ENCODE results near the gene NAGPA.

NAGPA gene

DNA sequence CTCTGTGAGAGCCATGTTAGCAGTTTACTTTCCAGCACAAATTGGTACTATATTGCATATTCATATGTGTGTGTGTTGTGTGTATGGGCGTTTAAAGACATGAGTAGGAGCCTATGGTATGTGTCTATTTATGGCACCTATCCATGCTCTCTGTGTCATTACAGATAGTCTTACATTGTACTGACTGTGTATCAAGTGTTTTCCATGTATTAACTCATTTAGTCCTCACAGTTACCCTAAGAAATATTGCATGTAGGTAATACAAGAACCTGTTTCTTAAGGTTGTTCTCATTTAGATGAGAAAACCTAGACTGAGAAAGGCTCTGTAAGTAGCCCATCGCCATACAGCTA, 39.5 kb upstream of the NAGPA start:
- TF ChIP-seq RAD21 (IDR thresholded peaks at IDR 0.05; ENCODE audit: low read depth): no peak
- TF ChIP-seq TCF12 (IDR thresholded peaks at IDR 0.05; ENCODE audit: low read depth): no peak
- TF ChIP-seq, protein P1, sequence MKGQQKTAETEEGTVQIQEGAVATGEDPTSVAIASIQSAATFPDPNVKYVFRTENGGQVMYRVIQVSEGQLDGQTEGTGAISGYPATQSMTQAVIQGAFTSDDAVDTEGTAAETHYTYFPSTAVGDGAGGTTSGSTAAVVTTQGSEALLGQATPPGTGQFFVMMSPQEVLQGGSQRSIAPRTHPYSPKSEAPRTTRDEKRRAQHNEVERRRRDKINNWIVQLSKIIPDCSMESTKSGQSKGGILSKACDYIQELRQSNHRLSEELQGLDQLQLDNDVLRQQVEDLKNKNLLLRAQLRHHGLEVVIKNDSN (IDR thresholded peaks at IDR 0.05): no peak
- TF ChIP-seq, protein P2, sequence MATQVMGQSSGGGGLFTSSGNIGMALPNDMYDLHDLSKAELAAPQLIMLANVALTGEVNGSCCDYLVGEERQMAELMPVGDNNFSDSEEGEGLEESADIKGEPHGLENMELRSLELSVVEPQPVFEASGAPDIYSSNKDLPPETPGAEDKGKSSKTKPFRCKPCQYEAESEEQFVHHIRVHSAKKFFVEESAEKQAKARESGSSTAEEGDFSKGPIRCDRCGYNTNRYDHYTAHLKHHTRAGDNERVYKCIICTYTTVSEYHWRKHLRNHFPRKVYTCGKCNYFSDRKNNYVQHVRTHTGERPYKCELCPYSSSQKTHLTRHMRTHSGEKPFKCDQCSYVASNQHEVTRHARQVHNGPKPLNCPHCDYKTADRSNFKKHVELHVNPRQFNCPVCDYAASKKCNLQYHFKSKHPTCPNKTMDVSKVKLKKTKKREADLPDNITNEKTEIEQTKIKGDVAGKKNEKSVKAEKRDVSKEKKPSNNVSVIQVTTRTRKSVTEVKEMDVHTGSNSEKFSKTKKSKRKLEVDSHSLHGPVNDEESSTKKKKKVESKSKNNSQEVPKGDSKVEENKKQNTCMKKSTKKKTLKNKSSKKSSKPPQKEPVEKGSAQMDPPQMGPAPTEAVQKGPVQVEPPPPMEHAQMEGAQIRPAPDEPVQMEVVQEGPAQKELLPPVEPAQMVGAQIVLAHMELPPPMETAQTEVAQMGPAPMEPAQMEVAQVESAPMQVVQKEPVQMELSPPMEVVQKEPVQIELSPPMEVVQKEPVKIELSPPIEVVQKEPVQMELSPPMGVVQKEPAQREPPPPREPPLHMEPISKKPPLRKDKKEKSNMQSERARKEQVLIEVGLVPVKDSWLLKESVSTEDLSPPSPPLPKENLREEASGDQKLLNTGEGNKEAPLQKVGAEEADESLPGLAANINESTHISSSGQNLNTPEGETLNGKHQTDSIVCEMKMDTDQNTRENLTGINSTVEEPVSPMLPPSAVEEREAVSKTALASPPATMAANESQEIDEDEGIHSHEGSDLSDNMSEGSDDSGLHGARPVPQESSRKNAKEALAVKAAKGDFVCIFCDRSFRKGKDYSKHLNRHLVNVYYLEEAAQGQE (IDR thresholded peaks at IDR 0.05; ENCODE audit: low read depth): no peak
- no peak for TF ChIP-seq ZBTB7A (IDR thresholded peaks at IDR 0.05; ENCODE audit: low read depth)
- no peak for TF ChIP-seq FOXM1 (IDR thresholded peaks at IDR 0.05; ENCODE audit: borderline replicate concordance, low read depth)
- no peak for TF ChIP-seq YY1 (IDR thresholded peaks at IDR 0.05; ENCODE audit: low read depth)
- no peak for TF ChIP-seq TAF1 (IDR thresholded peaks at IDR 0.05; ENCODE audit: low read depth)
- no peak for TF ChIP-seq CREB1 (IDR thresholded peaks at IDR 0.05; ENCODE audit: low read depth)
- TF ChIP-seq, protein P3, sequence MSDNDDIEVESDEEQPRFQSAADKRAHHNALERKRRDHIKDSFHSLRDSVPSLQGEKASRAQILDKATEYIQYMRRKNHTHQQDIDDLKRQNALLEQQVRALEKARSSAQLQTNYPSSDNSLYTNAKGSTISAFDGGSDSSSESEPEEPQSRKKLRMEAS (IDR thresholded peaks at IDR 0.05): no peak
- no peak for TF ChIP-seq EP300 (IDR thresholded peaks at IDR 0.05; ENCODE audit: borderline replicate concordance)
- no peak for TF ChIP-seq EGR1 (IDR thresholded peaks at IDR 0.05)
- TF ChIP-seq CEBPB (IDR thresholded peaks at IDR 0.05): no peak
- TF ChIP-seq NFIC (IDR thresholded peaks at IDR 0.05): no peak
- no peak for TF ChIP-seq TEAD4 (IDR thresholded peaks at IDR 0.05)

DNA sequence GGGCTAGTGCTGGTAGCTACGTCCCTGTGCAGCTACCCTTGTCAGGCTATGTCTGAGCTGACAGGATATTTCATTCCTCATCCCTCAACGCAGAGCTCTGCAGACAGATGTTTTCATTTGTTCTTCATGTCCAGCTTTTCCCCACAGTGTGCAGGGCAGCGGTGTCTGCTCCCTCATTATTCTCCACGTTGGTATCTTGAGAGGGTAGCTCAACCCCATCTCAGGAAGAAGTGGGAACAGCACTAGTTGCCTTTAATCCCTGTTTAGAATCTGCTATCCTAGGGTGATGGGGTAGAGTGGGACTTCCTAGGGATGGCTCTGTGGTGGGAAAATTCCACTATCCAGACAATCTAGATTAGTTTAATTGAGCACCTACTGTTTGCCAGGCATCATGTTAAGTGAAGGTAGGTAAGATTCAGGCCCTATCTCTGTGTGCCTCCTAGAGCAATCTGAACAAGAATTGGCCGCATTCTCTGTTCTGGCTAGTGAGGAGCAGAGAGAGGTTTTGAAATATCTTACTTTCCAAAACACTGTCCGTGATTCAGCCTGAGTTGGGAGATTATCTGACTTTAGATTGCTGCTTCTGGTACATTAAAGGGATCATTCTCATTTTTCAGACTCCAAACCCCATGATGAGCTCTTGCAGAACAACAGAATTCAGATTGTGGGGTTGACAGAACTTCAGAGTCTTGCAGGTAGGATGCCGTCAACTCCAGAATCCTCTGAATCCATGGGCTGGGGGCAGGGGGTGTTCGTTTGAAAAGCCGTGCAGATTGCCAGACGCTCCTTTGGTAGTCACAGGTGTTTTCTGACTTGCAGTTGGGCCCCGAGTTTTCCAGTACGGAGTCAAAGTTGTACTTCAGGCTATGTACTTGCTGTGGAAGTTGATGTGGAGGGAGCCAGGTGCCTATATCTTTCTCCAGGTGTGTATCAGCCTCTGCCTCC, 38.9 kb upstream of the NAGPA start:
- no peak for TF ChIP-seq EGR1 (IDR thresholded peaks at IDR 0.05)
- TF ChIP-seq, protein P1 (IDR thresholded peaks at IDR 0.05): no peak
- TF ChIP-seq, protein P2 (IDR thresholded peaks at IDR 0.05; ENCODE audit: low read depth): no peak
- no peak for TF ChIP-seq TCF12 (IDR thresholded peaks at IDR 0.05; ENCODE audit: low read depth)
- no peak for TF ChIP-seq TEAD4 (IDR thresholded peaks at IDR 0.05)
- TF ChIP-seq RAD21 (IDR thresholded peaks at IDR 0.05; ENCODE audit: low read depth): no peak
- TF ChIP-seq FOXM1 (IDR thresholded peaks at IDR 0.05; ENCODE audit: borderline replicate concordance, low read depth): no peak
- TF ChIP-seq YY1 (IDR thresholded peaks at IDR 0.05; ENCODE audit: low read depth): no peak

DNA sequence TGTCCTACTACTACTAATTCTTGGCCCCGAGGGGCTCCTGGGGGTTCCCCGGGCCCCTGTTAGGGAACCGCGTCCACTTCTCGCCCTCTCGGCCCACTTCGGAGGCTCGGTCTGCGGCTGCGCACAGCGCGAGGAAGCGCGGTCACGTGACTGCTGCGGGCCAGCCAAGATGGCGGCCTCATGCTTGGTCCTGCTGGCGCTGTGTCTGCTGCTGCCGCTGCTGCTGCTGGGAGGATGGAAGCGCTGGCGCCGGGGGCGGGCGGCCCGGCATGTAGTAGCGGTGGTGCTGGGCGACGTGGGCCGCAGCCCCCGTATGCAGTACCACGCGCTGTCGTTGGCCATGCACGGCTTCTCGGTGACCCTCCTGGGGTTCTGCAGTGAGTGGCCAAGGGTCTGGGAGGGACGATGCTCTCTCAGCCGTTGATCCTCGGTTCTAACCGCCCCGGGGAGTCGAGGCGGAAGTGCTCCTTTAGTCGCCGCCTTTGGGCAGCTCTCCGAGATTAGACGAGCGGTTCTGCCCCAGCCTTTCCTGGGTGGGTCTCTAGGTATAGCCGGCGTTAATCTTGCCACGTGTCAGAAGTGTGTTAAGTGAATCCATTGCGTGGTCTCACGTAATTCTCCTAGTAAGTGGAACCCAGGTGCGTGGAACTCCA, 38.1 kb upstream of the NAGPA start, which contains the start of gene ALG1:
Gene ALG1, plus strand, starts transcription at position 163 of the 653 bp plus-strand sequence. Its CDS starts 7 bp downstream, at position 170.
- TF ChIP-seq TEAD4 (IDR thresholded peaks at IDR 0.05) (no peak), TAF1 (IDR thresholded peaks at IDR 0.05; ENCODE audit: low read depth) (peak; percentile 97), YY1 (IDR thresholded peaks at IDR 0.05; ENCODE audit: low read depth) (peak; percentile 99), RAD21 (IDR thresholded peaks at IDR 0.05; ENCODE audit: low read depth) (no peak), EP300 (IDR thresholded peaks at IDR 0.05; ENCODE audit: borderline replicate concordance) (no peak), CREB1 (IDR thresholded peaks at IDR 0.05; ENCODE audit: low read depth) (no peak), TCF12 (IDR thresholded peaks at IDR 0.05; ENCODE audit: low read depth) (peak; percentile 26; the same call in 1 of the 2 replicates), ZBTB7A (IDR thresholded peaks at IDR 0.05; ENCODE audit: low read depth) (0 out of 2 replicates have a peak, but pooled peaks have one; percentile 21), CEBPB (IDR thresholded peaks at IDR 0.05) (no peak), EGR1 (IDR thresholded peaks at IDR 0.05) (peak; percentile 49; the same call in 1 of the 2 replicates), NFIC (IDR thresholded peaks at IDR 0.05) (no peak), FOXM1 (IDR thresholded peaks at IDR 0.05; ENCODE audit: borderline replicate concordance, low read depth) (no peak)
- TF ChIP-seq, protein P3 (IDR thresholded peaks at IDR 0.05): peak; percentile 84
- TF ChIP-seq, protein P1 (IDR thresholded peaks at IDR 0.05): peak; percentile 98
- TF ChIP-seq, protein P2 (IDR thresholded peaks at IDR 0.05; ENCODE audit: low read depth): no peak

All from Ishikawa (cell line).